HUES48 (cell line): ENCODE results near the gene ZNF71.

Experiments used
- H3K27ac ChIP-seq: one replicate; pipeline ENCODE4 v1.7.0; 2013; ENCODE audit warnings: low read depth, low read length, inconsistent platforms
- H3K27me3 ChIP-seq: 2 replicates; pipeline ENCODE4 v1.6.1; 2013; ENCODE audit warnings: mild to moderate bottlenecking, low read length; ENCODE audit not compliant: control insufficient read depth, insufficient read depth
- H3K36me3 ChIP-seq: 2 replicates; pipeline ENCODE4 v1.6.1; 2013; ENCODE audit warnings: low read length; ENCODE audit not compliant: control insufficient read depth, insufficient read depth
- H3K4me1 ChIP-seq: 2 replicates; pipeline ENCODE4 v1.6.1; 2013; ENCODE audit warnings: mild to moderate bottlenecking, low read length; ENCODE audit not compliant: control insufficient read depth, insufficient read depth
- H3K4me3 ChIP-seq: 2 replicates; pipeline ENCODE4 v1.5.1; 2013; ENCODE audit warnings: mild to moderate bottlenecking, low read depth, low read length
- H3K9ac ChIP-seq: 2 replicates; pipeline ENCODE4 v1.6.1; 2013; ENCODE audit warnings: mild to moderate bottlenecking, low read depth, low read length, moderate library complexity
- H3K9me3 ChIP-seq: 2 replicates; pipeline ENCODE4 v1.6.1; 2013; ENCODE audit warnings: low read length; ENCODE audit not compliant: control insufficient read depth, insufficient read depth

ZNF71 gene

GRCh38 chr19:56594783-56595547 is at the start of gene ZNF71:
TSS of gene ZNF71 (plus strand) at chr19:56595302. CDS start at chr19:56601559, 6,257 bp downstream.
- Histone ChIP-seq H3K4me3 (peak within 1 kb of the TSS; percentile 93), H3K9ac (peak within 1 kb of the TSS; percentile 78), H3K4me1 (no peaks in the 10 kb centered on the region), H3K27ac (no peak within 1 kb of the TSS), H3K36me3 (peaks cover 4% of the 10 kb centered on the region; the same call in 1 of the 2 replicates), H3K9me3 (peaks cover 33% of the 10 kb centered on the region), H3K27me3 (no peaks in the 10 kb centered on the region)

GRCh38 chr19:56547535-56547934 is 47.6 kb upstream of the ZNF71 start:
- H3K9ac ChIP-seq, result no peak overlapping the region
- no peaks in the 10 kb centered on the region for H3K27me3 ChIP-seq
- H3K36me3 ChIP-seq, result peaks cover 36% of the 10 kb centered on the region
- no peaks in the 10 kb centered on the region for H3K4me1 ChIP-seq
- H3K4me3 ChIP-seq, result no peak overlapping the region
- no peak overlapping the region for H3K27ac ChIP-seq
- peaks cover 88% of the 10 kb centered on the region for H3K9me3 ChIP-seq

GRCh38 chr19:56554272-56554869 is 40.7 kb upstream of the ZNF71 start:
- no peaks in the 10 kb centered on the region for H3K27me3 ChIP-seq
- peak overlapping the region; percentile 26; the same call in 1 of the 2 replicates for H3K4me3 ChIP-seq
- no peak overlapping the region for H3K27ac ChIP-seq
- no peaks in the 10 kb centered on the region for H3K4me1 ChIP-seq
- peaks cover 43% of the 10 kb centered on the region for H3K36me3 ChIP-seq
- peaks cover 89% of the 10 kb centered on the region for H3K9me3 ChIP-seq
- H3K9ac ChIP-seq, result no peak overlapping the region

- Histone ChIP-seq H3K4me3 (no peak overlapping the region), H3K27ac (no peak overlapping the region), H3K36me3 (no peaks in the 10 kb centered on the region), H3K27me3 (no peaks in the 10 kb centered on the region), H3K4me1 (no peaks in the 10 kb centered on the region), H3K9me3 (peaks cover 63% of the 10 kb centered on the region), H3K9ac (no peak overlapping the region)
These were observed 32.3 kb upstream of the ZNF71 start for GRCh38 chr19:56562766-56563165.

DNA sequence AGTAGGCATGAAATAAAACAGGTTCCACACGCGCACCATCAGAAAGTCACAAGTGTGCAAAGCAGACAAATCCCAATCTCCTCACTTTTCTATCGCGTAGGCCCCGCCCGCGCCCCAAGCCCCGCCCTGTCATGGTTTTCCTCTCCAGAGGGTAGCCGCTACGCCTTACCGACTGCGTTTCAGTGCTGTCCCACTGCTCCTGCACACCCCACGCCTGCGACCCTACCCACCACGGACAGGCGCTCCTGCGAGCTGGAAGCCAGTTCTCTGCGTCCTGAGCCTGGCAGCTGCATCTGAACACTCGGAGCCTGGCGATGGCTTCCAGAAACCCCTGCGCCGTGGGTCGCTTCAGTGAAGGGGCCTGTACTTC is 28.2 kb upstream of the ZNF71 start:
- H3K27ac ChIP-seq, result no peak overlapping the region
- peaks cover 30% of the 10 kb centered on the region for H3K36me3 ChIP-seq
- H3K4me1 ChIP-seq, result peaks cover 4% of the 10 kb centered on the region; the same call in 1 of the 2 replicates
- no peak overlapping the region; the same call in 1 of the 2 replicates for H3K9ac ChIP-seq
- H3K4me3 ChIP-seq, result peak overlapping the region; percentile 98
- peaks cover 68% of the 10 kb centered on the region for H3K9me3 ChIP-seq
- no peaks in the 10 kb centered on the region for H3K27me3 ChIP-seq

- Histone ChIP-seq H3K36me3 (peaks cover 32% of the 10 kb centered on the region), H3K27ac (no peak within 1 kb of the TSS), H3K9ac (peak within 1 kb of the TSS; percentile 38), H3K4me3 (peak within 1 kb of the TSS; percentile 98), H3K9me3 (peaks cover 66% of the 10 kb centered on the region), H3K27me3 (no peaks in the 10 kb centered on the region), H3K4me1 (peaks cover 4% of the 10 kb centered on the region; the same call in 1 of the 2 replicates)
These were observed 27.6 kb upstream of the ZNF71 start, which contains the start of gene ZNF470 for GRCh38 chr19:56567274-56568120. TSS of gene ZNF470 (plus strand) at chr19:56567468. CDS start at chr19:56570312, 2,844 bp downstream.

- Histone ChIP-seq H3K4me1 (peaks cover 4% of the 10 kb centered on the region; the same call in 1 of the 2 replicates), H3K9me3 (peaks cover 89% of the 10 kb centered on the region), H3K36me3 (peaks cover 80% of the 10 kb centered on the region), H3K27ac (no peak overlapping the region), H3K9ac (no peak overlapping the region), H3K4me3 (no peak overlapping the region), H3K27me3 (no peaks in the 10 kb centered on the region)
These were observed 22.5 kb upstream of the ZNF71 start for GRCh38 chr19:56572589-56572988.

DNA sequence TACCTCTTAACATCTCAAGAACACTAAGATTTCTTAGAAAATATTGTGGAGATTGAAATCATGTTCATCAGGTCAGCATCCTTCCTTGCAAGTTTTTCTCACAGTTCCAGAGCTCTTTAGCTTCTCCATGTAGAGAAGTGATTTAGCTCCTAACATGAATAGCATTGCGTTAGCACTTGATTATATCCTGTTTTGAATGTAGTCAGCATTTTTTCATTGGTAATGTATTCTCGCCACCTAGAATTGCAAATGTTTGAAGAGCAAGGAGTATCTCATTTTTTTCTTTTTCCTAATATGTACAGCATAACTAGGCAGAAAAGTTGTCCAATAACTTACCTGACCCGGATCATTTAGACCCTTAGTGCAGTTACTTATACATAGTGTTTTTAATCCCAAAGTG is 21.2 kb upstream of the ZNF71 start:
- H3K36me3 ChIP-seq, result peaks cover 81% of the 10 kb centered on the region
- no peaks in the 10 kb centered on the region for H3K27me3 ChIP-seq
- H3K4me1 ChIP-seq, result no peaks in the 10 kb centered on the region
- no peak overlapping the region for H3K9ac ChIP-seq
- no peak overlapping the region for H3K27ac ChIP-seq
- H3K4me3 ChIP-seq, result no peak overlapping the region
- H3K9me3 ChIP-seq, result peaks cover 95% of the 10 kb centered on the region

- Histone ChIP-seq H3K36me3 (peaks cover 49% of the 10 kb centered on the region), H3K27me3 (no peaks in the 10 kb centered on the region), H3K9me3 (peaks cover 99% of the 10 kb centered on the region), H3K27ac (no peak overlapping the region), H3K4me1 (no peaks in the 10 kb centered on the region), H3K4me3 (peak overlapping the region; percentile 36; the same call in 1 of the 2 replicates), H3K9ac (no peak overlapping the region)
These were observed 17.1 kb upstream of the ZNF71 start for GRCh38 chr19:56577719-56578602.

GRCh38 chr19:56594446-56594782 is 688 bp upstream of the ZNF71 start:
- peaks cover 38% of the 10 kb centered on the region for H3K9me3 ChIP-seq
- H3K4me3 ChIP-seq, result peak overlapping the region; percentile 93; the same call in 1 of the 2 replicates
- no peaks in the 10 kb centered on the region for H3K4me1 ChIP-seq
- no peak overlapping the region for H3K9ac ChIP-seq
- no peaks in the 10 kb centered on the region for H3K27me3 ChIP-seq
- no peak overlapping the region for H3K27ac ChIP-seq
- peaks cover 4% of the 10 kb centered on the region; the same call in 1 of the 2 replicates for H3K36me3 ChIP-seq
